CD4-positive, alpha-beta T cell (primary cell): ENCODE measurements around the gene SRD5A1. TPM values are rescaled to one million over a fixed set of nuclear protein-coding genes. Genes with fewer than 3 reads are reported as not detected.

ENCODE experiments used
- ATAC-seq: fragments of 200-7000 bp; cut with Tn5 transposase; one replicate; pipeline ENCODE4 v1.10.0; 2022; ENCODE audit warnings: mild to moderate bottlenecking; ENCODE audit not compliant: poor library complexity
- CTCF ChIA-PET: fragments of 350-600 bp; sonication (Branson Sonifier 250); formaldehyde crosslinking; loops from one replicate; lab custom pipeline; 2021; ENCODE audit warnings: antibody characterized with exemption, inconsistent platforms; lab: Charles Lee
- POLR2A ChIA-PET: fragments of 350-600 bp; sonication (Branson Sonifier 250); formaldehyde crosslinking; loops from one replicate; lab custom pipeline; 2021; ENCODE audit warnings: antibody characterized with exemption, inconsistent platforms; lab: Charles Lee
- DNase-seq, 14 experiments: peaks; one replicate each; pipeline ENCODE4 v3.0.0-alpha.2; 2013 to 2020; ENCODE audit warnings: mixed read lengths in 2 of 14
- H3K27ac ChIP-seq, 2 donors: one replicate each; pipeline versions ENCODE4 v1.5.1 to v1.7.0; 2013; ENCODE audit warnings: low read length in 2 of 2, low read depth in 1 of 2, mild to moderate bottlenecking in 1 of 2
- H3K27me3 ChIP-seq, 2 experiments: 1 replicate in 1 of 2; 2 replicates in 1 of 2; pipeline versions ENCODE4 v1.6.1 to v1.7.0; 2013; ENCODE audit warnings: low read length in 2 of 2, control low read depth in 1 of 2, mild to moderate bottlenecking in 1 of 2, moderate library complexity in 1 of 2; ENCODE audit not compliant: insufficient read depth in 2 of 2, control insufficient read depth in 1 of 2
- H3K36me3 ChIP-seq: one replicate; pipeline ENCODE4 v1.6.1; 2013; ENCODE audit warnings: low read length, control low read depth; ENCODE audit not compliant: insufficient read depth
- H3K4me1 ChIP-seq: one replicate; pipeline ENCODE4 v1.6.1; 2013; ENCODE audit warnings: low read length, control low read depth; ENCODE audit not compliant: insufficient read depth
- H3K4me3 ChIP-seq: one replicate; pipeline ENCODE4 v1.5.1; 2013; ENCODE audit warnings: mild to moderate bottlenecking, low read length, moderate library complexity
- H3K9me3 ChIP-seq, 2 experiments: 1 replicate in 1 of 2; 2 replicates in 1 of 2; pipeline versions ENCODE4 v1.6.1 to v1.7.0; 2013; ENCODE audit warnings: low read length in 2 of 2, mild to moderate bottlenecking in 2 of 2, control low read depth in 1 of 2, moderate library complexity in 1 of 2; ENCODE audit not compliant: control insufficient read depth in 1 of 2, insufficient read depth in 1 of 2
- H3K27ac Mint-ChIP-seq: one replicate; pipeline ENCODE4 v1.8.0; 2020; ENCODE audit warnings: mixed read lengths
- H3K27me3 Mint-ChIP-seq: one replicate; pipeline ENCODE4 v1.8.0; 2021; ENCODE audit warnings: mixed read lengths
- H3K36me3 Mint-ChIP-seq: one replicate; pipeline ENCODE4 v1.8.0; 2021; ENCODE audit warnings: low read depth, mixed read lengths
- H3K4me1 Mint-ChIP-seq: one replicate; pipeline ENCODE4 v1.8.0; 2021; ENCODE audit warnings: low read depth, mixed read lengths
- H3K4me3 Mint-ChIP-seq: one replicate; pipeline ENCODE4 v1.8.0; 2020; ENCODE audit warnings: mild to moderate bottlenecking, mixed read lengths
- H3K9me3 Mint-ChIP-seq: one replicate; pipeline ENCODE4 v1.8.0; 2020; ENCODE audit warnings: mixed read lengths
- CTCF ChIP-seq: fragments of 200-600 bp; IDR thresholded peaks from one replicate; pipeline ENCODE4 v1.8.0; 2022; ENCODE audit warnings: antibody characterized with exemption, mild to moderate bottlenecking
- intact Hi-C, 2 experiments: fragments of 100-400 bp; cut with DNase I in 1 of 2; cut with micrococcal nuclease in 1 of 2; formaldehyde crosslinking; loops; one replicate each; pipeline versions ENCODE4 v1.15.1 to v1.9.0; 2023 to 2025; cut with DNase I, micrococcal nuclease
- total RNA-seq, 174 experiments: library from RNA in 2 of 174; stranded (reverse) in 2 of 174; gene quantifications; one replicate each; pipeline ENCODE4 v1.2.3 and lab custom pipeline; 2021 to 2026

SRD5A1 gene
- total RNA-seq, 2 experiments from 2014 or later: 2.3 to 3.0 TPM

GRCh38 chr5:6623941-6624340, 9.3 kb upstream of the SRD5A1 start:
- DNase-seq (no peak), ATAC-seq (no peak)
- Histone ChIP-seq H3K36me3 (peaks cover 89% of the 10 kb centered on the region), H3K27ac (no peak overlapping the region), H3K27me3 (no peaks in the 10 kb centered on the region), H3K4me3 (no peak overlapping the region), H3K9me3 (peaks cover 0 to 8% of the 10 kb centered on the region in 2 experiments), H3K4me1 (no peaks in the 10 kb centered on the region)
- Mint-ChIP-seq H3K4me1 (peaks cover 30% of the 10 kb centered on the region), H3K9me3 (peaks cover 4% of the 10 kb centered on the region), H3K36me3 (peaks cover 90% of the 10 kb centered on the region), H3K27ac (no peak overlapping the region), H3K4me3 (no peak overlapping the region), H3K27me3 (no peaks in the 10 kb centered on the region)
- TF ChIP-seq CTCF: no peak
- ChIA-PET CTCF (no interaction called here), POLR2A (no interaction called here)
- intact Hi-C loops: no loop called here

DNA sequence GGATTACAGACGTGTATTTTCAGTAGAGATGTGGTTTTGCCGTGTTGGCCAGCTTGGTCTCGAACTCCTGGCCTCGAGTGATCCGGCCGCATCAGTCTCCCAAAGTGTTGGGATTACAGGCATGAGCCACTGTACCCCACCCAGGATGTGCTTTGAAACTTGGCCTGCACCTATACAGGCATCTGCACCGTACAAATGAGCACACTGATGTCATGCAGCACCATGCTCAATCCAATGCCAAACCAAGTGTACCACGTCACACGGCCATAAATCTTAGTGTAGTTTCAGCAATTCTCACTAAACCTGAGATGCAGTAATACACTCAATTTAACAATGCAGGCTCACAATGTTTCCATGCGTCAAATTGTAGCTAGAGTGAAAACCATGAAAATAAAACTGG, 6.7 kb upstream of the SRD5A1 start:
- Histone ChIP-seq H3K27ac (no peak overlapping the region), H3K9me3 (peaks cover 0 to 8% of the 10 kb centered on the region in 2 experiments), H3K4me3 (no peak overlapping the region), H3K36me3 (peaks cover 83% of the 10 kb centered on the region), H3K27me3 (no peaks in the 10 kb centered on the region), H3K4me1 (peaks cover 10% of the 10 kb centered on the region)
- H3K4me3 Mint-ChIP-seq: no peak overlapping the region
- peaks cover 92% of the 10 kb centered on the region for H3K36me3 Mint-ChIP-seq
- DNase-seq (no peak), ATAC-seq (no peak)
- peaks cover 51% of the 10 kb centered on the region for H3K4me1 Mint-ChIP-seq
- no peaks in the 10 kb centered on the region for H3K27me3 Mint-ChIP-seq
- ChIA-PET POLR2A (no interaction called here), CTCF (no interaction called here)
- TF ChIP-seq CTCF: no peak
- peaks cover 4% of the 10 kb centered on the region for H3K9me3 Mint-ChIP-seq
- intact Hi-C loops: no loop called here
- no peak overlapping the region for H3K27ac Mint-ChIP-seq

DNA sequence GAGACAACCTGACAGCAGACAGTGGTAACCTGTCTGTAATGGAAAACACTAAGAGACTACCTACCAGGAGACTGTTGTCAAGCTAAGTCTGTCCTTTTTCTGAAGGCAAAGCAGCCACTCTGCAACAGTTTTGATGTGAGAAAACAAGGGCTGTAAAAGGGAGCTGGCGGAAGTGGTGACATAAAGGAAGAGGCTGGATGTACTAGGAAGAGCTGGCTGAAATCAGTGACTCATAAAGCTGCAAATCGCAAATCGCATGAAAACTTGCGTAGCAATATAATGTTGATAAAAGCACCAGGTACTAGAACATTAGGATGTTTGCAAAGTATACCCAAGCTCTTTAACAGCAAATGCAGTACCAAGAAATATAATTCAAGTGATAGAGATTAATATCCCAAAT, 1.8 kb upstream of the SRD5A1 start:
- CTCF ChIA-PET: no interaction called here

More for the DNA sequence above, 1.8 kb upstream of the SRD5A1 start:
- peaks cover 56% of the 10 kb centered on the region for H3K4me1 Mint-ChIP-seq
- no peak overlapping the region for H3K27ac ChIP-seq
- no peak for DNase-seq
- H3K27me3 ChIP-seq: no peaks in the 10 kb centered on the region
- peak overlapping the region; percentile 93 for H3K27ac Mint-ChIP-seq
- peaks cover 36% of the 10 kb centered on the region for H3K36me3 ChIP-seq
- POLR2A ChIA-PET: interaction anchor here (2.3 to 2.6 kb wide), 2 partner anchors 84 to 114 kb away, joined by 11 to 12 read pairs; no protein-coding TSS in a partner anchor
- H3K4me3 Mint-ChIP-seq: peak overlapping the region; percentile 90
- H3K27me3 Mint-ChIP-seq: no peaks in the 10 kb centered on the region
- H3K9me3 ChIP-seq: no peaks in the 10 kb centered on the region
- no peak for ATAC-seq
- TF ChIP-seq CTCF: no peak
- H3K9me3 Mint-ChIP-seq: no peaks in the 10 kb centered on the region
- peaks cover 33% of the 10 kb centered on the region for H3K4me1 ChIP-seq
- intact Hi-C loops: loop anchor here (2.0 to 10.0 kb wide), 6 partner anchors 254 to 1243 kb away; partner anchors contain the start of genes ICE1 (in 2 of the 2) and MED10 (in 1 of the 2)
- H3K4me3 ChIP-seq: no peak overlapping the region
- H3K36me3 Mint-ChIP-seq: peaks cover 63% of the 10 kb centered on the region
